Mesendoderm (in vitro differentiated cells): ENCODE data around the gene MAP3K20.
"Not testable (repeated sequence)": the region's sequence is repeated elsewhere in the genome, so short reads cannot be mapped to it uniquely, and the experiment has no call there.

Experiments used
- DNase-seq: peaks from one replicate; pipeline ENCODE4 v3.0.0; 2013
- H2AK5ac ChIP-seq: 2 replicates; pipeline ENCODE4 v1.6.1; 2013; ENCODE audit warnings: low read length, inconsistent platforms
- H2BK120ac ChIP-seq: 2 replicates; pipeline ENCODE4 v1.6.1; 2013; ENCODE audit warnings: low read depth, mild to moderate bottlenecking, low read length, moderate library complexity, mixed read lengths
- H2BK15ac ChIP-seq: replicated peaks from 2 replicates; pipeline ENCODE4 v1.6.1; 2013; ENCODE audit warnings: low read depth, mild to moderate bottlenecking, moderate library complexity
- H2BK5ac ChIP-seq: 2 replicates; pipeline ENCODE4 v1.6.1; 2013; ENCODE audit warnings: low read length, inconsistent platforms
- H3K18ac ChIP-seq: 2 replicates; pipeline ENCODE4 v1.6.1; 2013; ENCODE audit warnings: mild to moderate bottlenecking, low read length, mixed read lengths
- H3K23ac ChIP-seq: one replicate; pipeline ENCODE4 v1.6.1; 2013; ENCODE audit warnings: low read length
- H3K27ac ChIP-seq: 2 replicates; pipeline ENCODE4 v1.5.1; 2013; ENCODE audit warnings: low read depth, mild to moderate bottlenecking, inconsistent platforms, low read length, moderate library complexity
- H3K27me3 ChIP-seq: 2 replicates; pipeline ENCODE4 v1.6.1; 2013; ENCODE audit warnings: low read length, control low read depth, mild to moderate bottlenecking, inconsistent platforms; ENCODE audit not compliant: insufficient read depth, poor library complexity
- H3K36me3 ChIP-seq: 2 replicates; pipeline ENCODE4 v1.6.1; 2013; ENCODE audit warnings: low read length, inconsistent platforms; ENCODE audit not compliant: control insufficient read depth, insufficient read depth
- H3K4ac ChIP-seq: one replicate; pipeline ENCODE4 v1.6.1; 2013; ENCODE audit warnings: low read depth, mild to moderate bottlenecking, low read length, moderate library complexity
- H3K4me1 ChIP-seq: 2 replicates; pipeline ENCODE4 v1.6.1; 2013; ENCODE audit warnings: low read depth, low read length, inconsistent platforms; ENCODE audit not compliant: control insufficient read depth
- H3K4me2 ChIP-seq: 2 replicates; pipeline ENCODE4 v1.6.1; 2013; ENCODE audit warnings: low read length
- H3K4me3 ChIP-seq: 2 replicates; pipeline ENCODE4 v1.5.1; 2013; ENCODE audit warnings: mild to moderate bottlenecking, low read length
- H3K56ac ChIP-seq: one replicate; pipeline ENCODE4 v1.6.1; 2013; ENCODE audit warnings: low read length
- H3K79me1 ChIP-seq: 2 replicates; pipeline ENCODE4 v1.6.1; 2013; ENCODE audit warnings: low read length, inconsistent platforms
- H3K79me2 ChIP-seq: 2 replicates; pipeline ENCODE4 v1.6.1; 2013; ENCODE audit warnings: mild to moderate bottlenecking, low read length; ENCODE audit not compliant: control insufficient read depth, insufficient read depth
- H3K9ac ChIP-seq: 2 replicates; pipeline ENCODE4 v1.6.1; 2013; ENCODE audit warnings: low read length, inconsistent platforms
- H4K5ac ChIP-seq: one replicate; pipeline ENCODE4 v1.6.1; 2013; ENCODE audit warnings: low read length
- H4K8ac ChIP-seq: one replicate; pipeline ENCODE4 v1.6.1; 2013; ENCODE audit warnings: low read depth, mild to moderate bottlenecking, control low read depth, low read length, moderate library complexity
- WGBS: extraction: QIAGEN DNeasy Blood & Tissue Kit; methylation state at CpG from one replicate; pipeline ENCODE4 v1.1.7; 2013; ENCODE audit warnings: low lambda C conversion rate, missing lambda C conversion rate; ENCODE audit not compliant: insufficient coverage; ENCODE audit errors: extremely low coverage; 5-methylcytosine and 5-hydroxymethylcytosine counted together

Gene MAP3K20

GRCh38 chr2:173278794-173279526 lies 203.3 kb downstream of the MAP3K20 start:
- no peak overlapping the region for H3K27ac ChIP-seq

GRCh38 chr2:173279527-173279868 lies 203.9 kb downstream of the MAP3K20 start:
- H3K27ac ChIP-seq = no peak overlapping the region
- H3K27me3 ChIP-seq = no peaks in the 10 kb centered on the region
- H2BK15ac ChIP-seq = no peak overlapping the region
- H2BK5ac ChIP-seq = no peak overlapping the region
- no peak overlapping the region for H3K4ac ChIP-seq
- no peaks in the 10 kb centered on the region for H3K79me1 ChIP-seq
- H3K4me1 ChIP-seq = no peaks in the 10 kb centered on the region
- H3K4me3 ChIP-seq = no peak overlapping the region
- no peaks in the 10 kb centered on the region for H3K36me3 ChIP-seq
- no peak overlapping the region for H3K4me2 ChIP-seq
- H3K23ac ChIP-seq = no peak overlapping the region
- no peak overlapping the region for H2BK120ac ChIP-seq
- no peak overlapping the region for H2AK5ac ChIP-seq
- H3K9ac ChIP-seq = no peak overlapping the region
- DNase-seq = no peak
- H3K79me2 ChIP-seq = no peaks in the 10 kb centered on the region
- H4K8ac ChIP-seq = no peak overlapping the region
- H4K5ac ChIP-seq = no peak overlapping the region
- no CpG with 5 or more reads among the region's 3 CpGs for WGBS
- no peak overlapping the region for H3K18ac ChIP-seq
- no peak overlapping the region for H3K56ac ChIP-seq

More at GRCh38 chr2:173278794-173279526, 203.3 kb downstream of the MAP3K20 start:
- Histone ChIP-seq H3K27me3 (no peaks in the 10 kb centered on the region), H3K4ac (no peak overlapping the region), H2BK15ac (no peak overlapping the region), H3K4me3 (no peak overlapping the region), H3K4me2 (no peak overlapping the region), H3K56ac (no peak overlapping the region), H3K23ac (no peak overlapping the region), H2AK5ac (no peak overlapping the region), H3K79me1 (no peaks in the 10 kb centered on the region), H4K5ac (no peak overlapping the region), H3K36me3 (no peaks in the 10 kb centered on the region), H3K9ac (no peak overlapping the region), H3K4me1 (no peaks in the 10 kb centered on the region), H3K18ac (no peak overlapping the region), H2BK120ac (no peak overlapping the region), H3K79me2 (no peaks in the 10 kb centered on the region), H2BK5ac (no peak overlapping the region), H4K8ac (no peak overlapping the region)
- no CpG with 5 or more reads among the region's 3 CpGs for WGBS
- DNase-seq = no peak

GRCh38 chr2:173280853-173281252 lies 205.2 kb downstream of the MAP3K20 start:
- Histone ChIP-seq H3K4me1 (no peaks in the 10 kb centered on the region), H2AK5ac (no peak overlapping the region), H3K4me2 (no peak overlapping the region), H3K18ac (no peak overlapping the region), H4K8ac (no peak overlapping the region), H3K23ac (no peak overlapping the region), H3K4me3 (no peak overlapping the region), H3K79me1 (no peaks in the 10 kb centered on the region), H3K56ac (no peak overlapping the region), H3K36me3 (no peaks in the 10 kb centered on the region), H3K4ac (no peak overlapping the region), H2BK15ac (no peak overlapping the region), H3K79me2 (no peaks in the 10 kb centered on the region), H3K27me3 (no peaks in the 10 kb centered on the region), H3K9ac (no peak overlapping the region), H3K27ac (no peak overlapping the region), H4K5ac (no peak overlapping the region), H2BK5ac (no peak overlapping the region), H2BK120ac (no peak overlapping the region)
- WGBS = no CpG with 5 or more reads among the region's 11 CpGs
- DNase-seq = no peak

GRCh38 chr2:173281898-173282297 lies 206.3 kb downstream of the MAP3K20 start:
- H4K8ac ChIP-seq, H3K9ac ChIP-seq, H2BK5ac ChIP-seq, H3K23ac ChIP-seq, H2AK5ac ChIP-seq, H3K27ac ChIP-seq, H3K4me1 ChIP-seq, H3K4me2 ChIP-seq, H3K4ac ChIP-seq, H3K27me3 ChIP-seq, H3K4me3 ChIP-seq, H3K18ac ChIP-seq, H3K79me1 ChIP-seq, H2BK15ac ChIP-seq, H3K79me2 ChIP-seq, H3K36me3 ChIP-seq, H2BK120ac ChIP-seq, H3K56ac ChIP-seq, H4K5ac ChIP-seq, DNase-seq: not testable (repeated sequence)
- no CpG with 5 or more reads among the region's 8 CpGs for WGBS

- Histone ChIP-seq H3K79me2 (no peaks in the 10 kb centered on the region), H3K79me1 (no peaks in the 10 kb centered on the region), H3K4ac (no peak overlapping the region), H3K27me3 (no peaks in the 10 kb centered on the region), H3K4me2 (no peak overlapping the region), H3K27ac (no peak overlapping the region), H3K23ac (no peak overlapping the region), H2BK5ac (no peak overlapping the region), H3K4me3 (no peak overlapping the region), H4K8ac (no peak overlapping the region), H3K18ac (no peak overlapping the region), H2AK5ac (no peak overlapping the region), H2BK120ac (no peak overlapping the region), H2BK15ac (no peak overlapping the region), H3K56ac (no peak overlapping the region), H3K36me3 (no peaks in the 10 kb centered on the region), H3K4me1 (no peaks in the 10 kb centered on the region), H4K5ac (no peak overlapping the region), H3K9ac (no peak overlapping the region)
- WGBS = no CpG with 5 or more reads among the region's 28 CpGs
- DNase-seq = no peak
Measured at GRCh38 chr2:173282795-173283545, 207.3 kb downstream of the MAP3K20 start.
